BLaER1 treated with 17β-estradiol and CSF1 and Interleukin-3, amounts not matched to agents 10 nM and 100 nM (cell line): ENCODE data around the gene XRCC3.

Experiments
- H3K27ac ChIP-seq, 11 experiments: shearing (Covaris generic); formaldehyde crosslinking; 2 replicates each; pipeline ENCODE4 v1.8.1; 2022
- H3K27me3 ChIP-seq, 11 experiments: shearing (Covaris generic); formaldehyde crosslinking; 2 replicates each; pipeline ENCODE4 v1.8.1; 2022
- H3K36me3 ChIP-seq, 11 experiments: shearing (Covaris generic); formaldehyde crosslinking; 2 replicates each; pipeline ENCODE4 v1.8.1; 2022
- H3K4me1 ChIP-seq, 10 experiments: shearing (Covaris generic); formaldehyde crosslinking; 2 replicates each; pipeline ENCODE4 v1.8.1; 2022
- H3K4me2 ChIP-seq, 11 experiments: shearing (Covaris generic); formaldehyde crosslinking; 2 replicates each; pipeline ENCODE4 v1.8.1; 2022
- H3K4me3 ChIP-seq, 10 experiments: shearing (Covaris generic); formaldehyde crosslinking; 2 replicates each; pipeline ENCODE4 v1.8.1; 2022
- H3K9ac ChIP-seq, 11 experiments: shearing (Covaris generic); formaldehyde crosslinking; 2 replicates each; pipeline ENCODE4 v1.8.1; 2022
- H3K9me3 ChIP-seq, 11 experiments: shearing (Covaris generic); formaldehyde crosslinking; replicated peaks in 1 of 11; 2 replicates each; pipeline ENCODE4 v1.8.1; 2022
- H4K20me1 ChIP-seq, 11 experiments: shearing (Covaris generic); formaldehyde crosslinking; 2 replicates each; pipeline ENCODE4 v1.8.1; 2022
- Cebpa-rat ChIP-seq, 11 experiments: shearing (Covaris generic); IDR thresholded peaks; 2 replicates each; pipeline ENCODE4 v1.8.1; 2022

Gene XRCC3

GRCh38 chr14:103702095-103702494 is 13.2 kb downstream of the XRCC3 start:
- H3K27me3 ChIP-seq: no peaks in the 10 kb centered on the region
- peaks cover 57 to 99% (median 84%) of the 10 kb centered on the region in 11 experiments for H4K20me1 ChIP-seq
- H3K9ac ChIP-seq: peak overlapping the region in 9 of 11 experiments; percentile 16 to 74 (median 64); a peak in 16 of 22 replicates
- no peak for TF ChIP-seq Cebpa-rat (IDR thresholded peaks at IDR 0.05)
- H3K36me3 ChIP-seq: peaks cover 90 to 96% (median 95%) of the 10 kb centered on the region in 11 experiments
- no peak overlapping the region for H3K4me3 ChIP-seq
- no peaks in the 10 kb centered on the region for H3K9me3 ChIP-seq
- H3K27ac ChIP-seq: peak overlapping the region in 9 of 11 experiments; percentile 20 to 90 (median 79); a peak in 17 of 22 replicates
- H3K4me2 ChIP-seq: peak overlapping the region in 9 of 11 experiments; percentile 11 to 86 (median 71); a peak in 18 of 22 replicates
- H3K4me1 ChIP-seq: peaks cover 40 to 87% (median 64%) of the 10 kb centered on the region in 10 experiments

- H4K20me1 ChIP-seq: peaks cover 67 to 99% (median 85%) of the 10 kb centered on the region in 11 experiments
- no peaks in the 10 kb centered on the region for H3K27me3 ChIP-seq
- H3K4me2 ChIP-seq: peak overlapping the region; percentile 5 to 86 (median 62); a peak in 19 of 22 replicates
- H3K4me1 ChIP-seq: peaks cover 51 to 99% (median 75%) of the 10 kb centered on the region in 10 experiments
- H3K27ac ChIP-seq: peak overlapping the region in 9 of 11 experiments; percentile 64 to 90 (median 79); a peak in 18 of 22 replicates
- H3K4me3 ChIP-seq: peak overlapping the region in 1 of 10 experiments; percentile 17; a peak in 1 of 20 replicates
- peak overlapping the region; percentile 5 to 74 (median 65); a peak in 17 of 22 replicates for H3K9ac ChIP-seq
- TF ChIP-seq Cebpa-rat (IDR thresholded peaks at IDR 0.05): no peak
- peaks cover 81 to 95% (median 85%) of the 10 kb centered on the region in 11 experiments for H3K36me3 ChIP-seq
- no peaks in the 10 kb centered on the region for H3K9me3 ChIP-seq
Observed at GRCh38 chr14:103700753-103701490, 14.3 kb downstream of the XRCC3 start.

GRCh38 chr14:103699901-103700752 is 15.1 kb downstream of the XRCC3 start:
- H3K4me3 ChIP-seq: no peak overlapping the region
- no peaks in the 10 kb centered on the region for H3K27me3 ChIP-seq
- H3K4me1 ChIP-seq: peaks cover 57 to 99% (median 82%) of the 10 kb centered on the region in 10 experiments
- no peaks in the 10 kb centered on the region for H3K9me3 ChIP-seq
- H3K9ac ChIP-seq: peak overlapping the region in 10 of 11 experiments; percentile 12 to 71 (median 62); a peak in 13 of 22 replicates
- peak overlapping the region; percentile 5 to 86 (median 62); a peak in 15 of 22 replicates for H3K4me2 ChIP-seq
- H3K27ac ChIP-seq: peak overlapping the region in 9 of 11 experiments; percentile 64 to 90 (median 79); a peak in 18 of 22 replicates
- H4K20me1 ChIP-seq: peaks cover 69 to 99% (median 85%) of the 10 kb centered on the region in 11 experiments
- H3K36me3 ChIP-seq: peaks cover 73 to 92% (median 77%) of the 10 kb centered on the region in 11 experiments
- TF ChIP-seq Cebpa-rat (IDR thresholded peaks at IDR 0.05): no peak

GRCh38 chr14:103699261-103699661 is 16.0 kb downstream of the XRCC3 start:
- Histone ChIP-seq H3K9ac (peak overlapping the region in 5 of 11 experiments; percentile 37 to 66 (median 42); a peak in 6 of 22 replicates), H3K4me2 (peak overlapping the region in 5 of 11 experiments; percentile 7 to 86 (median 26); a peak in 4 of 22 replicates), H3K4me3 (no peak overlapping the region), H3K27me3 (no peaks in the 10 kb centered on the region), H3K9me3 (no peaks in the 10 kb centered on the region), H4K20me1 (peaks cover 74 to 99% (median 87%) of the 10 kb centered on the region in 11 experiments), H3K36me3 (peaks cover 71 to 92% (median 78%) of the 10 kb centered on the region in 11 experiments), H3K27ac (peak overlapping the region in 8 of 11 experiments; percentile 32 to 90 (median 79); a peak in 14 of 22 replicates), H3K4me1 (peaks cover 66 to 99% (median 87%) of the 10 kb centered on the region in 10 experiments)
- no peak for TF ChIP-seq Cebpa-rat (IDR thresholded peaks at IDR 0.05)

GRCh38 chr14:103698380-103699260 is 16.6 kb downstream of the XRCC3 start:
- Histone ChIP-seq H3K9me3 (no peaks in the 10 kb centered on the region), H3K4me1 (peaks cover 68 to 99% (median 92%) of the 10 kb centered on the region in 10 experiments), H3K4me3 (no peak overlapping the region), H3K27ac (peak overlapping the region in 8 of 11 experiments; percentile 30 to 84 (median 68); a peak in 17 of 22 replicates), H4K20me1 (peaks cover 78 to 99% (median 93%) of the 10 kb centered on the region in 11 experiments), H3K9ac (peak overlapping the region in 9 of 11 experiments; percentile 37 to 54 (median 45); a peak in 13 of 22 replicates), H3K27me3 (no peaks in the 10 kb centered on the region), H3K36me3 (peaks cover 71 to 92% (median 78%) of the 10 kb centered on the region in 11 experiments), H3K4me2 (peak overlapping the region in 8 of 11 experiments; percentile 7 to 78 (median 16); a peak in 8 of 22 replicates)
- no peak for TF ChIP-seq Cebpa-rat (IDR thresholded peaks at IDR 0.05)

GRCh38 chr14:103697603-103698379 is 17.5 kb downstream of the XRCC3 start:
- Histone ChIP-seq H4K20me1 (peaks cover 79 to 99% (median 94%) of the 10 kb centered on the region in 11 experiments), H3K27ac (peak overlapping the region in 8 of 11 experiments; percentile 30 to 84 (median 68); a peak in 16 of 22 replicates), H3K9me3 (no peaks in the 10 kb centered on the region), H3K36me3 (peaks cover 71 to 92% (median 78%) of the 10 kb centered on the region in 11 experiments), H3K4me1 (peaks cover 68 to 99% (median 97%) of the 10 kb centered on the region in 10 experiments), H3K4me3 (no peak overlapping the region), H3K27me3 (no peaks in the 10 kb centered on the region), H3K4me2 (peak overlapping the region in 8 of 11 experiments; percentile 26 to 89 (median 70); a peak in 11 of 22 replicates), H3K9ac (peak overlapping the region in 9 of 11 experiments; percentile 37 to 54 (median 45); a peak in 11 of 22 replicates)
- TF ChIP-seq Cebpa-rat (IDR thresholded peaks at IDR 0.05): no peak

GRCh38 chr14:103697206-103697602 is 18.0 kb downstream of the XRCC3 start:
- Histone ChIP-seq H3K36me3 (peaks cover 70 to 92% (median 77%) of the 10 kb centered on the region in 11 experiments), H3K27ac (peak overlapping the region in 6 of 11 experiments; percentile 28 to 83 (median 66); a peak in 8 of 22 replicates)

More at GRCh38 chr14:103697206-103697602, 18.0 kb downstream of the XRCC3 start:
- peak overlapping the region in 10 of 11 experiments; percentile 16 to 89 (median 70); a peak in 19 of 22 replicates for H3K4me2 ChIP-seq
- peak overlapping the region in 8 of 11 experiments; percentile 37 to 52 (median 46); a peak in 6 of 22 replicates for H3K9ac ChIP-seq
- no peak for TF ChIP-seq Cebpa-rat (IDR thresholded peaks at IDR 0.05)
- H3K4me1 ChIP-seq: peaks cover 67 to 99% (median 96%) of the 10 kb centered on the region in 10 experiments
- H3K4me3 ChIP-seq: no peak overlapping the region
- H4K20me1 ChIP-seq: peaks cover 80 to 99% (median 94%) of the 10 kb centered on the region in 11 experiments
- no peaks in the 10 kb centered on the region for H3K27me3 ChIP-seq
- no peaks in the 10 kb centered on the region for H3K9me3 ChIP-seq
